GM06990 (cell line): ENCODE results near the gene UBR1.

Source experiments
- DNase-seq: peaks from one replicate; pipeline ENCODE4 v3.0.0-alpha.2; 2011; ENCODE audit not compliant: insufficient read length; ENCODE audit errors: extremely low read depth
- H3K27me3 ChIP-seq: replicated peaks from 2 replicates; pipeline ENCODE4 v1.6.0; 2011; ENCODE audit warnings: low read length; ENCODE audit not compliant: control insufficient read depth, insufficient read depth
- H3K36me3 ChIP-seq: 2 replicates; pipeline ENCODE4 v1.5.1; 2011; ENCODE audit warnings: low read length; ENCODE audit not compliant: control insufficient read depth, insufficient read depth
- H3K4me3 ChIP-seq: replicated peaks from 2 replicates; pipeline ENCODE4 v1.5.1; 2011; ENCODE audit warnings: low read depth, mild to moderate bottlenecking, control low read depth, low read length
- TF ChIP-seq, protein P1 (sequence below): IDR thresholded peaks from 2 replicates; pipeline ENCODE4 v1.5.1; 2011; ENCODE audit warnings: low read length, control low read depth, mild to moderate bottlenecking, inconsistent platforms; ENCODE audit not compliant: insufficient read depth, poor library complexity, severe bottlenecking

The UBR1 gene

DNA sequence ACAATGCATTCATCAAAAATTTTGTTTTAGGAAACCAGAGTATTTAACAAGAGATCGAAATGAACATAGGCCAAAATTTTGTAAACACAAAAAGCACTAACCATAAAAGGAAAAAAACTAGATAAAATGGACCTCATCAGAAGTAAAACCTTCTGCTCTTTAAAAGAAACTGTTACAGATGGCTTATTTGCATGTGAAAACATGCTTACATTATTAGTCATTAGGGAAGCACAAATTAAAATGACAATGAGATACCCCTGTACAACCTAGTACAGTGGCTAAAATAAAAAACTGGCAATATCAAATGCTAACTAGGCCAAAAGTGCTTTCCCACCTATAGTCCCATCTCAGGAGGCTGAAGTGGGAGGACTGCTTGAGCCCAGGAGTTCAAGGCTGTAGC is 19.3 kb downstream of the UBR1 start:
- Histone ChIP-seq H3K27me3 (no peaks in the 10 kb centered on the region), H3K36me3 (peaks cover 2% of the 10 kb centered on the region), H3K4me3 (no peak overlapping the region)
- TF ChIP-seq, protein P1, sequence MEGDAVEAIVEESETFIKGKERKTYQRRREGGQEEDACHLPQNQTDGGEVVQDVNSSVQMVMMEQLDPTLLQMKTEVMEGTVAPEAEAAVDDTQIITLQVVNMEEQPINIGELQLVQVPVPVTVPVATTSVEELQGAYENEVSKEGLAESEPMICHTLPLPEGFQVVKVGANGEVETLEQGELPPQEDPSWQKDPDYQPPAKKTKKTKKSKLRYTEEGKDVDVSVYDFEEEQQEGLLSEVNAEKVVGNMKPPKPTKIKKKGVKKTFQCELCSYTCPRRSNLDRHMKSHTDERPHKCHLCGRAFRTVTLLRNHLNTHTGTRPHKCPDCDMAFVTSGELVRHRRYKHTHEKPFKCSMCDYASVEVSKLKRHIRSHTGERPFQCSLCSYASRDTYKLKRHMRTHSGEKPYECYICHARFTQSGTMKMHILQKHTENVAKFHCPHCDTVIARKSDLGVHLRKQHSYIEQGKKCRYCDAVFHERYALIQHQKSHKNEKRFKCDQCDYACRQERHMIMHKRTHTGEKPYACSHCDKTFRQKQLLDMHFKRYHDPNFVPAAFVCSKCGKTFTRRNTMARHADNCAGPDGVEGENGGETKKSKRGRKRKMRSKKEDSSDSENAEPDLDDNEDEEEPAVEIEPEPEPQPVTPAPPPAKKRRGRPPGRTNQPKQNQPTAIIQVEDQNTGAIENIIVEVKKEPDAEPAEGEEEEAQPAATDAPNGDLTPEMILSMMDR: no peak
- peak; percentile 31 for DNase-seq

DNA sequence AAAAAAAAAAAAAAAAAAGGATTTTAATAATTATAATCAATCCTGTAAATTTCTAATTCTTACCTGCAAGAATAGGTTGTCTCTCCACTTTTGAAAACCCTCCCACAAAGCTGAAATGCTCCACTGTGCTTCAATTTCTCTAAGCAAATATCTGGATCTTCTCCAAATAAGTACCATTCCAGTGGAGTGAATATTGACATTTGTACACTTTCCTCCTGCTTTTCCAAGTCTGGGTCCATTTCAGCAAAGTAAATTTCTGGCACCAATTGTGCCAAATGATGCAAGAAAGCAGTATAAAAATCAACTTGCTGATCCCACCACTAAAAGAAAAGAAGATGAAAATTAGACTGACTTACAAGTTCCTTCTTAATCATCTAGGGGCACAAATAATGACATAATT is 19.9 kb downstream of the UBR1 start:
- H3K36me3 ChIP-seq: peaks cover 2% of the 10 kb centered on the region
- TF ChIP-seq, protein P1: no peak
- DNase-seq: no peak

DNA sequence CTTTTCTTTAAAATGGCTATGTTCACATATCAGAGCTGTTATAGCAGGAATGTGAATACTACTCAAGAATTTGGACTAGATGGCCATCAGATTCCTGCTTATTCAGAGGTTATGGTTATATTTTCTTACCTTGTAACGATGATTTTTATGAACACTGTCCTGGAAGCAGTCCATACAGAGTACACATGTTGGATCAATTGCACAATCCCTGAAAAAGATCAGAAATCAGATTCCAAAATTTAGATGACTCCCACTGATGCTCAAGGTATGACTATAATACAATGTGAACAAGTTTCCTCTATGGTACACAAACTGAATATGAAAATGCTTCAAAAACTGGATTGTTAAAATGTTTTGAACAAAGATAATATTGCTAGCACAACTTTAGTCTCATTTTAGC is 23.3 kb downstream of the UBR1 start:
- no peak for DNase-seq
- H3K27me3 ChIP-seq: no peaks in the 10 kb centered on the region
- TF ChIP-seq, protein P1: no peak
- peaks cover 2% of the 10 kb centered on the region for H3K36me3 ChIP-seq
- H3K4me3 ChIP-seq: no peak overlapping the region

More for the DNA sequence above, 19.9 kb downstream of the UBR1 start:
- Histone ChIP-seq H3K4me3 (no peak overlapping the region), H3K27me3 (no peaks in the 10 kb centered on the region)

DNA sequence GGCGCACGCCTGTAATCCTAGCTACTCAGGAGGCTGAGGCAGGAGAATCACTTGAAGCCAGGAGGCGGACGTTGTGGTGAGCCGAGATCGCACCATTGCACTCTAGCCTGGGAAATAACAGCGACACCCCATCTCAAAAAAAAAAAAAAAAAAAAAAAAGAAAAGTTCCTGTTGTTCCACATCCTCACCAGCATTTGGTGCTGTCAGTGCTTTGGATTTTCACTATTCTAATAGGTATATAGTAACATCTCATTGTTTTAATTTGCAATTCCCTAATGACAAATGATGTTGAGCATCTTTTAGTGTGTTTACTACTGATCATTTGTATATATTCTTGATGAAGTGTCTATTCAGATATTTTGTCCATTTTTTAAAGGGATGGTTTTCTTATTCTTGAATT is 24.6 kb downstream of the UBR1 start:
- TF ChIP-seq, protein P1: no peak
- DNase-seq: no peak
- Histone ChIP-seq H3K27me3 (no peaks in the 10 kb centered on the region), H3K36me3 (peaks cover 2% of the 10 kb centered on the region), H3K4me3 (no peak overlapping the region)

DNA sequence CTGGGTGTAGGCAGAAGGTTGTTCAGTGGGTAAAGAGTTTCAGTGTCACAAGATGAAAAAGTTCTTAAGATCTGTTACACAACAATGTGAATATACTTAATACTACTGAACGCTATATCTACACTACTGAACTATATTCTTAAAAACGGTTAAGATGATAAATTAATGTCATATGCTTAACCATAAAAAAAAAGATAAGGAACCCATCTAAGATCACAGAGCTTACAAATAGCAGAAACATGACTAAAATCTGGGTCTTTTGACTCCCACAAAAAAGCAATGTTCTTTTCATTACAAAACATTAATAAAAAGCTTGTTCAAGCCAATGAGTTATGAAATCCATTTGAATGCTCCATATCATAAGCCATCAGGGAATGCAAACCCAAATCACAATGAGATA is 34.4 kb downstream of the UBR1 start:
- DNase-seq: no peak
- TF ChIP-seq, protein P1: no peak
- Histone ChIP-seq H3K27me3 (no peaks in the 10 kb centered on the region), H3K4me3 (no peak overlapping the region), H3K36me3 (no peaks in the 10 kb centered on the region; the same call in 1 of the 2 replicates)

DNA sequence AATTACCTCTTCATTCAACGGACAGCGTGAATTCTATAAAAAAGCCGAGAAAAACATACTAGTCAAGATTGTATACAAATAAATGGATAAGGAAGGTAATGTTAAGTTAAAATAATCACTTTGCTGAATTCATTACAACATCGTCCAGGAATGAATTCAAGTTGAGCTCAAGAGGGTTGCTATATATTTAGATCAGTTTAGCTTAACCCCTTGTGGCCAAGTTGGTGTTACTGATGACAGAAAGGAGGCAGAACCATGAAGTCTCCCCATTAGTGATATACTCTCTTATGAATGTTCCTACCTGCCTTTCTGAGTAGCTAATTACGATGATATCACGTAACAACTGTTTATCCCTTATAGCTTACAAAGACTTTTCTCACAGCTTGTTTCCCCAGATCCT is 34.9 kb downstream of the UBR1 start:
- H3K36me3 ChIP-seq: no peaks in the 10 kb centered on the region; the same call in 1 of the 2 replicates
- TF ChIP-seq, protein P1: no peak
- H3K4me3 ChIP-seq: no peak overlapping the region
- H3K27me3 ChIP-seq: no peaks in the 10 kb centered on the region
- no peak for DNase-seq
